Limb (tissue), 2 donors: ENCODE data around the gene GRP.

Experiments used
- DNase-seq, 2 donors: peaks; one replicate each; pipeline ENCODE4 v3.0.0-alpha.2; 2016; ENCODE audit errors: extremely low spot score in 2 of 2

Gene GRP

DNA sequence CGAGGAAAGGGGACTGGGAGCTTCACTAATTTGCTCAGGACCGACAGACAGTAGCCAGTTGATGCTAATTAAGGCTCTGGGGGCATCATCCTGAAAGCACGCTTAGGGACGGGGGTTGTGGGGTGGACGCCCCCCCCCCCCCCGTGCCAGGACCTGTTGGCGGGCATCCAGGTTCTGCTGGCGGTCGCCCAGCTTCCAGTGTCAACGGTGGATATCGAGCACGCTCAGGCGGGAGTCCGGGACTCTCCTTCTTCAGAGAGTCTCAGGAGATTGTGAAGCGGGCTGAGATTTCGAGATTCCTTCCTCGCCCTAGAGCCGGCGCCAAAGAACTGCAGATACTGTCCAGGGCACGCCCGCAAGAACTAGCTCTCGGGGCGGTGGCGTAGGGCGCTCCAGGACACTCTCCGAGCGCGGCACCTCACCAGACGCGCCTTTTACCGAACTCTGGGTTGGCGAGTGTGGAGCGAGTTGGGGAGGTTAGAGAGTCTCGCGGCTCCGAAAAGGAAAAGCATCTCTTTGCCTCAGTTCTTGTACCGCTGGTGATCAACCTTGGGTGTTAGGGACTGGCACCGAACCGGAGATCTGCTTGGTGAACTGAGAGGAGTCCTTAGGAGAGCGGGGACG is 47.7 kb downstream of the GRP start:
- peak in 1 of 2 donors; percentile 43 for DNase-seq

DNA sequence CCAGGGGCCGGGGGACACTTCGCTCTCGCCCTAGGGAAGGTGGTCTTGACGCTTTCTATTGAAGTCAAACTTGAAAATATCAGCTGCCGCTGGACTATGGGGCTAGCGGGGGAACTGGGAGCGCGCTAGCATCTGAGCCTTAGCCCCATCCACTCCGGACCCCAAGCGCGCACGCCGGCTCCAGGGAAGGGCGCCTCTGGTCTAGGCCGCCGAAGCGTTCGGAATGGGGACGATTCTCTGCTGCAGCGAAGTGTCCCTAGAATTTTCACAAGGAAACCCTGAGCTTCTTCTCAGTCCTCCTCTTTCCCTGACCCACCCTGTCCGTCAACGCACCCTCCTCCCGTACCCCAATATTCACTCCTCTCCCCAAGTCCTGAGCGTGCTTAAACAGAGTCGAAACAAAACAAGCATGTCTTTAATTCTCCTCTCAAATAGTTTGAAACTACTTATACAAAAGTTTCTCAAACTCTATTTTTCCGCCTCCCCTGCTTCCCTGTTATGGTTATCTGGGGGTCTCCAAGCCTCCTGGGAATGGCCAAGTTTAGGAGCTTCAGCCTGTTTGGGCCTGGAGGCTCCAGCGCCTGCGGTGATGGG is 48.3 kb downstream of the GRP start:
- peak in 1 of 2 donors; percentile 35 for DNase-seq

DNA sequence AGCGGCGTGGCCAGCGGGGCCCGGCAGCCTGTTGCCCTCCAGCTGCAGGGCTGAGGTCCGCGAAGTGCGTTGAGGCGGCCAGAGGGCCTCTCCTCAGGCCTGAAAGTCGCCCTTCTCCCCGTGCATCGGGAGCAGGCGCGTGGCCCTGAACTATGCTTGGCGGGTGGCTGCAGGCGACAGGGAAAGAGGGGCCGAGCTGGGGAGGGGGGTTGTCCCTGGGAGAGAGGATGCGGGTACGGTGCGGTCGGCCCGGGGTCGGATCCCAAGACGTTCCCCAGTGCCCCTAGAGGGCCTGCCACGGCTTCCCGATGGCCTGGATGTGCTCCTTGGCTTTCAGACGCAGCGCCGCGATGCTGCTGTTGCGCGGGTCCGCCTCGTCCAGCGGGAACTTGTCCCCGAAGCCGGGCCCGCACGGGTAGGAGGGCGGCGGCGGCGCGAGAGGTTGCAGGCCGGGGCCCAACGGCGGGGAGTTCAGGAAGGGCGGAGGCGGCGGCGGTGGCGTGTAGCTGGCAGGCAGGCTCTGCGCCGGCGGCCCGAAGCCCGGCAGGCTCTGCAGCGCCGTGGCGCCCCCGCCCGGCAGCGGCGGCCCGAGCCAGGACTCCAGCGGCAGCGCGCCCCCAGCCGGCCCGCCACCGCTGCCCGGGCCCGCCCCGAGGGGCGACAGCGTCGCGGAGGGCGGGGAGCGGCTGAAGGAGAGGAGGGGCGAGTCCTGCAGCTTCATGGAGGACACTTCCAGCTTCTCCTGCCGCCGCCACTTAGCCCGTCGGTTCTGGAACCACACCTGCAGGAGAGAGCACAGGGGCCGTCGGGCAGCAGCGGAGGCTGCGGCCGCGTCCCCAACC is 49.0 kb downstream of the GRP start:
- peak in 1 of 2 donors; percentile 72 for DNase-seq

DNA sequence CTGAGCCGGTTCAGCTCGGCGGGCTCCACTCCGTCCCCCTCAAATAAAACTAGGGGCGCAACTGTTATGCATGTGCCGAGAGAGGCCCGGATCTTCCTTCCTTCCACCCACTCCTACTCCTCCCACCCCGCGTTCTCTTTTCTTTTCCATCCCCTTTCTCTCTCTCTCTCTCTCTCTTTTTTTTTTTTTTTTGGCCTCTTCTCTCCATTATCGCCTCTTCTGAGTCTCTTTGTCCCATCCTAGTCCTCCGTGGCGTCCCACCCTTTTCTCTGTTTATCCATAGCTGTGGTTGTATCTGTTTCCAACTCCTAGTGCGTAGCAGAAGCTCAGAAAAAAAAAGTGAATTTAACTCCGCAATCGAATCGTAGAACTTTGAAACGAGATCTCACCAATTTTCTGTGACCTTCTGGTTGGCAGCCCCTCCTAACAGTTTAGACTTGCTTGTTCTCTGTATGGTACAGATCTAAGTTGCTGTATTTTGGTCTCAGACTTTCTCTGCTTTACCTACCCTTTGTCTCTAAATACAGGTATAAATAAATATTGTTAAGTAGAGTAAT is 49.7 kb downstream of the GRP start:
- DNase-seq = no peak

DNA sequence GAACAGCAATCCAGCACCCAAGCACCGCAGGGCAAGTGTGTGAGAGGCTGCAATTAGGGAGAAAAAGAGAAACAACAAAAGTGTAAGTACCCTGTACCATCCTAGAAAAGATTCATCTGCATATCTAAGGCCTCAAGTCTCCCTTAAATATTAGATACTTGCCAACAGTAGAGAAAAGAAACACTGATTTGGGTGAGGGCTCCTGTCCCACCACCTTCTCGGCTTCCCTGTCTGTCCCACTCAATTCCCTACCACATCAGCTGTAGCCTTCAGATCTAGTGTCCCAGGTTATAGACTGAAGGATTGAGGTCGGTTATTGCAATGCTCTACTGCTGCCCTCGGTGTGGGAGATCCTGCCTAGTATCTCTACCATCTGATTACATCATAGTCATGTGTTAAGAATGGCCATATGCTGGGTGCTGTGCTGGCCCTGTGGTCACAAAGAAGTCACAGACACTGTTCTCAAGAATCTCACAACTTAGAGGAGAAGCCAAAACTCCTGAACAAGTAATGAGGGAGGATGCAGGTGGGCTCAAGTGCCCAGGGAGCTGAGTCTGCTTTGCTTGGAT is 50.8 kb downstream of the GRP start:
- DNase-seq = no peak

DNA sequence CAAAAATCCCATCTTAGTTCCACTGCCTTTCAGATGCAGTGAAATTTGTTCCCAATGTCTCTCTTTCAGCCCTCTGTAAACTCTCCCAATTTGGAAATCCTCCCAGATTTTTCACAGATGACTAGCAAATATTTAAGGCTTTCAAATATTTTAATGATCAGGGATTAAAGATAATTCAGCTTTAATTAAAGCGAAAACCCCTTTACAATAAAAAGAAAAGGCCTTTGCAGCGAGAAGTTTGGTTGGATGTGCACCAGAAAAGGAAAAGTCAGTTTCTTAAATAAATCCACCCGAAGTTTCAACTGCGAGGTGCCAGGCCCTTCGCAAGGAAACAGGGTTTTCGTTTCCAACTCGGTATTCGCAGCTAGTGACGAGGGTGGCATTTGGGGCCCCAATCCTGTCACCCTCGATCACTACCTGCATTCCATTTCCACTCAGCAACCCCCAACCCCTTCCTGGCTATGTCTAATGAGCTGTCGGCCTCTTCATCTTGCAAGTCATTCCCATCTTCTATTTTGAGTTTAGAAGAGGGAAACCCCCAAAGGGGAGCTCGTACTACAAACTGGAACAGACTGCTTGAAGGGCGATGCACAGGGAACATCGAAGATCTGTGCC is 51.8 kb downstream of the GRP start:
- no peak for DNase-seq

DNA sequence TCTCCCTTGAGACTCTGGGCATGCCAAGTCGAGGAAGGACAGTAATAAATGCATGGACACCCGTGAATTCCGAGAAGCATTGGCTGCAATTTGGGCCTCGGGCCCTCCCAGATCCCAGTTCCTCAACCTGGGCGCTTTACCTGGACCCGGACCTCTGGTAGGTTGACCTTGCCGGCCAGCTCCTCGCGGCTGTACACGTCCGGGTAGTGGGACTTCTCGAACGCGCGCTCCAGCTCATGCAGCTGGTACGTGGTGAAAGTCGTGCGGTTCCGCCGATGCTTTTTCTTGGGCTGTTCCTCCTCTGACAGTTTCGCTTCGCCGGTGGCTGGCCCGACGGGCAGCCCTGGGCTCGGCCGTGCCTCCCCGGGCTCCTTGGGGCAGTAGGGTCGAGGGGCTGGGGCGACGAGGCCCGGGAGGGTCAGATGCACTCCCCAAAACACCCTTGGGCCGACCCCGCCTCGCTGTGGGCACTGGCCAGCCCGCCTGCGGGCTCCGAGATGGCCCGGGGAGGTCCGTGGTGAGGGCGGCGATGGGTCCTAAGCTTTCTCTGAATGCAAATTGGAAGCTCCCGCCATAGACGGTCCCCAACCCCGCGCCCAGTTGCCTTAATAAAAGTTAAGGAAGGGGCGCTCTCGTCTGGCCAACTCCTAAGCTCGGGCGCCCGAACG is 52.4 kb downstream of the GRP start:
- DNase-seq = peak in 1 of 2 donors; percentile 47

DNA sequence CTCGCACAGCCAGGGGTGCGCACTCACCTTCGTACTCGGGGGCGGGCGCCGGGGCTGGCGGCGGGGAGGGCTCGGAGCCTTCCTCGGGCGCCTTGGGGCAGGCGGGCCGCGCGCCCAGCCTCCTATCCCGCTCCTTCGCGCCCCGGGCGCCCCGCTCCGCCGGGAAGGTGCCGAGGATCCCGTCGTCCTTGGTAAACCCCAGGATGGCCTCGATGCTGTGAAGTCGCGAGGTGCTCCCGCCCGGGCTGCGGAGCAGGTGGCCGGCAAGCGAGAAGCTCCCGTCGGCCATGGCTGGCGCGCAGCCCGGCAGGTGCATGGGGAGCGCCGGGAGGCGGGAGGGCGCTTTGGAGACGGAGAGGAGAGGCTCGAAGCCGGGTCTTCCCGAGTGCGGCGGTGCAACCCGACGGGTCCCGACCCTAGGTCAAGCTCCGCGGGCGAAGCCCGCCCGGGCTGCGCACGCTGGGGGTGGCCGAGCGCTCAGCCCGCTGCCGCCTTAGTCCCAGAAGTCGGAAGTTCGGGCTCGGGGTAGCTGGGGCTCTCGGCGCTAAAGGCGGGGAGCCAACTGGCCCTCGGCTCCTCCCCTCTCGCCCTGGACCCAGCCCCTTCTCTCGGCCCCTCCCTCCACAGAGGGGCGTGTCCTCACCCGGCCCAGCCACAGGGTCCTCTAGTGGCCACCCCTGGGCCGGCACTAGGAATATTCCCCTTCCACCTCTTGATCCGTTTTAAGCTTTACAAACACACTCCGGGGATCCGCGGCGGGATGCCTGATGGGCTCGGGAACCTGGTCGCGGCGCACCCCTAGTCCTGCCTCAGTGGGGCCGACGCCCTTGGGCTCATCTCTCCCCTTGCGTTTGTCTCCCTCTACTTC is 53.2 kb downstream of the GRP start, which contains the start of gene RAX:
Gene RAX (minus strand): TSS at position 564 of the 868 bp plus-strand sequence. CDS start 248 bp downstream, at position 316.
- peak in 1 of 2 donors; percentile 57 for DNase-seq

DNA sequence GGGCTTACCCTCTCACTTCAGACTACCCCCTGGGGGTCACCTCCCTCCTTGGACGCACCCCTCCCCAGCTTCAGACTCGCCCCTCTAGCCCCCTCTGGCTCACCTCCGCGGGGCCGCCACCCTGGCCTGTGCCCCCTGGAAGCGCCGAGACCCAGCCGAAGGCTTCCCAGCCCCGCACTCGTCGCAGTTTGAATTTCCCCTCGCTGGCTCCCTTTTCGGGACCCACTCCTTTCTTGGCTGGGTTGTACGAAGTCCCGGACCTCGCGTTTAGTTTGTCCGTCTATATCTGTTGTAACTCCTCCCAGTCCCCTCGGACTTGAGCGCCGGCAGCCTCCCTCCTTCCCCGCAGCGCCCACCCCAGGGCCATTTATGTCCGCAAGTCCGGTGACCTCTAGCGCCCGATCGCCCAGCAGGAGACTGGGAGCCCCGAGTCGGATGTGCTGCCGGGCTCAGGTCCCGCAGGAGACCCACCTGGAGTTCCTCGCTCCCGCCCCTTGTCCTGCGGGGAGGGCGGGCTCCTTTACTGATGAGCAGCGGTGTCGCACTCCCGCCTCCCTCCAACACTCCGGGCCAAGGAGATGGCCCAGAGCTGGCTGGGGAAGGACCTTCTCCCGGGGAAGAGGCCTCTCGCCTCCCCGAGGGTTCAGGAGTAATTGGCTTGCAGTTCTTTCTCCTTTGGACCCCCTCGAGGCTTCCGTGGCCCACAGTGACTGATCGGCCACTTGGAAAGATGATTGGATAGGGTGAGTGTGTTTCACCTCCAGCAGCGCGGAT is 54.0 kb downstream of the GRP start:
- peak in 1 of 2 donors; percentile 38 for DNase-seq

DNA sequence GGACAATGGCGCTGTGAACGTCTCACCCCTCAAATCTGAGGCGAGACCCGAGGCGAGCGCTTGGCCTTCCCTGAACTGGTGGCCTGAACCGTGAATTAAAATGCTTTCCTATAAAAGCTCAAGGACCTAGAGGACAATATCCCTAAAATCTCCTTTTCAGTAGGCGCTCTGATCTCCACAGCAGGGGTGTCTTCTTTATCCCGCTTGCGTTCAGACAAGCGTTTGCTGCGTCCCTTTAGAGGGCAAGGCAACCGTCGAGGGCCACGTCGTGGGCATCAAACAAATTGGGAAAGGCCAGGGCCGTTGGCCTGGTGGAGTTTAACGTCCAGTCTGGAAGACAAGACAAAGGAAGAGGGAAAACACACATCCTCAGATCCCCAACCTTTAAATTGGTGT is 54.6 kb downstream of the GRP start:
- no peak for DNase-seq

DNA sequence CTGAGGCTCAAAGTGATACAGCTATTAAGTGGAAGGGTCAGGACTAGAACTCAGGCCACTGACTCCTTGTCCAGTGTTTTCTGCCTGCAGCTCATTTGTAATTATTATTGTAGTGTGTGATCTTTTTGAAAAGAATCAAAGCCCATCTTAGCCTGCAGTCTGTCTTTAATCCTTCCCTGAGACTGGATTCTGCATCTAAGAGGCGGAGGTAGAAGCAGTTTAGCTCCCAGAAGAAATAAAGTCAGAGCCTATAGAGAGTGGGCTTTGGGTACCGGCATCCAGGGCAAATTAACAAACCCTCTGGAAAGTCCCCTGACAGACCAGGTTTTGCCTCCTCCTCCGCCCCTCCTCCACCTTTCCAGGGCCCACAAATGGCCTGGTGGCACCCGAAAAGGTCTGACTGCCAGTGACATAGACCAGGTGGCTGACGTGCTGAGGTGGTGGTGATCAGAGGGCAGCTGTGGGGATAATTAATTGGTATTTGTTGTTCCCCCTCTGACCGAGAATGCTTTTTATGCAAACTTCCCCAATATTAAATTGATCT is 55.5 kb downstream of the GRP start:
- DNase-seq = no peak

DNA sequence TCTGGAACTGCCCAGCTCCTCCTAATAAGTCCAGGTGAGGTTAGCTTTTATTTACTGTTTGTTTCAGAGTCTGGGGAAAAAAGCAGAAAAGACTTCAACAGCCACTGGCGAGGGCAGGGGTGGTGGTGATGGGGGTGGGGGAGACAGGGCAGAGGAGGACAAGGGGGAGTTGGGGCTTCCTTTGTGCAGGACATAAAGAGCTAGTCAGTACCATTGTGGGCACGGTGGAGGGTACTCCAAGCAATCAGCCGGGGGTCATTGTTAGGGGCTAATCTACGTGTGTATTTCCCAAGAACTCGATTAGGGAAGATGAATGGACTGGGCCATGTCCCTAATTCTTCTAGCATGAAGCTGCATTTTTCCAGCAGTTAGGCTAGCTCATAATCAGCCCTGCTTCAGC is 56.1 kb downstream of the GRP start:
- no peak for DNase-seq

DNA sequence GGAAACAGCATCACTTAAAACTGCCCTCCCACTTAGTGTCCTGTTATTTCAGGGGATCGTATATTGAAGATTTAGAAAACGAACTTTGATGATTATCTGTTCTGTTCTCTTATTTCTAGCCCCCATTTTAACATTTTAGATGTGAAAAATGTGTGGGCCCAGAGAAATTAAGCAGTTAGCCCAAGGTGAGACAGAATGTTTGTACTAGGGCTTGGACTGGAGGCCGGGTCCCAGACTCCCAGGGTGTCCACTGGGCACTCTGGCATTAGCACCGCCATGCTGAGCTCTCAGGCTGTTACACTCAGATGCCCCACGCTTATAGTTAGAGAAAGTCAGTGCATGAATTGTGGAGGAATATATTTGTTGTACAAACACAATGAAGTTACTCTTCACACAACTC is 58.8 kb downstream of the GRP start:
- DNase-seq = no peak

DNA sequence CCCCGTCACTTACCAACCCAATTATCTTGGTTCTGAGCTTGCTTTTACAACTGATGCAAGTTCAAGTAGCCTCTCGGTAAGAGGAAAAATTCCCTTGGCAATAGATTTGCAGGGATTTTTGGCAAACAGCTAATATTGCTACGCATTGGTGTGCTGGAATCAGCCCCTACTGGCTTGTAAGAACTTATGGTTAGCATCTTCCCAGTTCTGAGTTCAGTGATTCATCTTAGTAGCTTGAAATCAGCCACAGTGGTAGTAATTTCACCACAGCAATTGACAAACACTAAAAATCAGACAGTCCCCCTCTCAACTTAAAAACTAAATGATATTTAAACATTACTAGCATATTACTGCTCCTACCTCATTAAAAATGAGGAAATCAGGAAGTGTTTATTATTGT is 59.2 kb downstream of the GRP start:
- no peak for DNase-seq

DNA sequence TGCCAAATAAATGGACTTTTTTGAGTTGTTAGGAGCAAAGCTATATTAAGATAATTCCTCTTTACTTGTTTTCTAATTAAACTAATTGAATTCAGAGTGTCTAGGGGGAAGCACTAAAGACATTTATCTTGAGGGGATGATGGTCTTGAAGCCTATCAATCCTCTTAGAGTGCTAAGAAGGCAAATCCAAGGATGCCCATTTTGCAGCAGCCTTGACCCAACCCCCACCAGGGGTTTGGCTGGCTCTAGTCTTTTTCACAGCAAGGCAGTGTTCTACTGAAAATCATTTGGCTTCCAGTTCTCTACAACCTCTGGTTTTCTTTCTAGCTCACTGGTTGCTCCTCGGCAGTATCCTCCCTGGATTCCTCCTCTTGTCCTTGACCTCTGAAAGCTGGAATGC is 59.8 kb downstream of the GRP start:
- DNase-seq = no peak
